Prostate gland (tissue), 2 donors: Measurements from ENCODE around the gene STBD1. TPM values are rescaled to one million over a fixed set of nuclear protein-coding genes. Genes with fewer than 3 reads are reported as not detected.

Experiments used
- DNase-seq: peaks from one replicate; pipeline ENCODE4 v3.0.0-alpha.2; 2019; ENCODE audit warnings: low spot score
- H3K27ac ChIP-seq, 2 donors: fragments of 200-600 bp; sonication (generic); 2 replicates each; pipeline ENCODE4 v1.5.1; 2017 to 2019
- H3K27me3 ChIP-seq: fragments of 200-600 bp; sonication (generic); replicated peaks from 2 replicates; pipeline ENCODE4 v1.5.1; 2019; ENCODE audit not compliant: insufficient read depth
- H3K36me3 ChIP-seq, 2 donors: fragments of 200-600 bp; sonication (generic); 1 replicate in 1 of 2; 2 replicates in 1 of 2; pipeline versions ENCODE4 v1.5.1 to v1.8.1; 2017 to 2019
- H3K4me1 ChIP-seq: fragments of 200-600 bp; sonication (generic); replicated peaks from 2 replicates; pipeline ENCODE4 v1.5.1; 2019
- H3K4me3 ChIP-seq, 2 donors: fragments of 200-600 bp; sonication (generic); 2 replicates each; pipeline ENCODE4 v1.5.1; 2017 to 2019
- H3K9me3 ChIP-seq: fragments of 200-600 bp; sonication (generic); 2 replicates; pipeline ENCODE4 v1.5.1; 2017
- CTCF ChIP-seq, 4 experiments: fragments of 200-600 bp in 2 of 4; fragments of 450-650 bp in 2 of 4; sonication (generic) in 2 of 4; IDR thresholded peaks; 1 replicate in 3 of 4; 2 replicates in 1 of 4; pipeline ENCODE4 v1.5.1; 2016 to 2019; ENCODE audit warnings: antibody characterized with exemption in 4 of 4, mild to moderate bottlenecking in 2 of 4, moderate library complexity in 2 of 4
- POLR2A ChIP-seq: fragments of 450-650 bp; IDR thresholded peaks from one replicate; pipeline ENCODE4 v1.6.1; 2016; ENCODE audit warnings: antibody characterized with exemption, mild to moderate bottlenecking
- POLR2AphosphoS5 ChIP-seq: sonication (generic); formaldehyde crosslinking; IDR thresholded peaks from one replicate; pipeline ENCODE4 v1.6.1; 2017; ENCODE audit warnings: antibody characterized with exemption
- WGBS: methylation state at CpG from one replicate; pipeline ENCODE4 v1.1.5; 2018; 5-methylcytosine and 5-hydroxymethylcytosine counted together
- intact Hi-C: fragments of 100-400 bp; cut with DNase I; formaldehyde crosslinking; loops from one replicate; pipeline ENCODE4 v1.14.2; 2022
- total RNA-seq, 2 donors: library from RNA; depleted of rRNA; stranded (reverse); fragments of >200 nt; gene quantifications; one replicate each; pipeline ENCODE4 v1.1.0, GENCODE V29; 2016

STBD1 gene
- total RNA-seq, 2 donors from 2014 or later: 2.4 to 7.1 TPM

- intact Hi-C loops: no loop called here
- no peak for DNase-seq
- H3K27me3 ChIP-seq: no peaks in the 10 kb centered on the region
Measured at GRCh38 chr4:76313547-76313946, 7.0 kb downstream of the STBD1 start.

GRCh38 chr4:76315267-76315918 is 8.9 kb downstream of the STBD1 start:
- intact Hi-C loops: no loop called here
- H3K4me1 ChIP-seq: peaks cover 2% of the 10 kb centered on the region
- no peak for DNase-seq
- H3K27ac ChIP-seq: no peak overlapping the region
- no peaks in the 10 kb centered on the region for H3K27me3 ChIP-seq
- 85% methylated on average over 7 of the region's 7 CpGs for WGBS
- H3K9me3 ChIP-seq: no peaks in the 10 kb centered on the region
- no peak for TF ChIP-seq POLR2AphosphoS5
- TF ChIP-seq POLR2A: no peak
- H3K36me3 ChIP-seq: no peaks in the 10 kb centered on the region
- H3K4me3 ChIP-seq: no peak overlapping the region

More at GRCh38 chr4:76313547-76313946, 7.0 kb downstream of the STBD1 start:
- TF ChIP-seq POLR2AphosphoS5 (no peak), CTCF (IDR thresholded peaks at IDR 0.05) (no peak), POLR2A (no peak)
- Histone ChIP-seq H3K9me3 (no peaks in the 10 kb centered on the region), H3K27ac (no peak overlapping the region), H3K4me3 (no peak overlapping the region), H3K4me1 (peaks cover 2% of the 10 kb centered on the region), H3K36me3 (no peaks in the 10 kb centered on the region)
- 91% methylated on average over 2 of the region's 2 CpGs for WGBS

- Histone ChIP-seq H3K4me1 (peaks cover 2% of the 10 kb centered on the region), H3K36me3 (no peaks in the 10 kb centered on the region), H3K27ac (no peak overlapping the region), H3K9me3 (no peaks in the 10 kb centered on the region), H3K4me3 (no peak overlapping the region), H3K27me3 (no peaks in the 10 kb centered on the region)
- DNase-seq: no peak
- intact Hi-C loops: no loop called here
- TF ChIP-seq CTCF (IDR thresholded peaks at IDR 0.05) (no peak), POLR2A (no peak), POLR2AphosphoS5 (no peak)
- 92% methylated on average over 1 of the region's 1 CpG for WGBS
Measured at GRCh38 chr4:76316131-76316530, 9.6 kb downstream of the STBD1 start.

- intact Hi-C loops: no loop called here
- WGBS: 87% methylated on average over 3 of the region's 3 CpGs
- Histone ChIP-seq H3K9me3 (no peaks in the 10 kb centered on the region), H3K4me3 (no peak overlapping the region), H3K27ac (no peak overlapping the region), H3K27me3 (no peaks in the 10 kb centered on the region), H3K4me1 (no peaks in the 10 kb centered on the region), H3K36me3 (no peaks in the 10 kb centered on the region)
- DNase-seq: no peak
- no peak for TF ChIP-seq POLR2AphosphoS5
- no peak for TF ChIP-seq POLR2A
- TF ChIP-seq CTCF (IDR thresholded peaks at IDR 0.05): no peak
Measured at GRCh38 chr4:76322236-76322635, 15.7 kb downstream of the STBD1 start.

GRCh38 chr4:76325072-76325471 is 18.5 kb downstream of the STBD1 start:
- no peak for TF ChIP-seq POLR2A
- TF ChIP-seq POLR2AphosphoS5: no peak
- Histone ChIP-seq H3K36me3 (no peaks in the 10 kb centered on the region), H3K27me3 (no peaks in the 10 kb centered on the region), H3K27ac (no peak overlapping the region), H3K4me1 (no peaks in the 10 kb centered on the region), H3K4me3 (no peak overlapping the region), H3K9me3 (no peaks in the 10 kb centered on the region)
- no peak for DNase-seq
- intact Hi-C loops: no loop called here

GRCh38 chr4:76326515-76326914 is 20.0 kb downstream of the STBD1 start:
- Histone ChIP-seq H3K4me1 (no peaks in the 10 kb centered on the region), H3K36me3 (no peaks in the 10 kb centered on the region), H3K4me3 (no peak overlapping the region), H3K27ac (no peak overlapping the region), H3K9me3 (no peaks in the 10 kb centered on the region), H3K27me3 (no peaks in the 10 kb centered on the region)
- TF ChIP-seq CTCF (IDR thresholded peaks at IDR 0.05) (no peak), POLR2AphosphoS5 (no peak), POLR2A (no peak)
- intact Hi-C loops: no loop called here
- DNase-seq: no peak
